G401.6 (cell line): ENCODE measurements around the gene MAML2.
"Not testable (repeated sequence)": the region's sequence is repeated elsewhere in the genome, so short reads cannot be mapped to it uniquely, and the experiment has no call there.

ENCODE experiments used
- FAIRE-seq: peaks from 2 replicates; lab custom pipeline; 2012; peaks lifted over from hg19 to GRCh38; lab: Jason Lieb, UNC

Gene MAML2

DNA sequence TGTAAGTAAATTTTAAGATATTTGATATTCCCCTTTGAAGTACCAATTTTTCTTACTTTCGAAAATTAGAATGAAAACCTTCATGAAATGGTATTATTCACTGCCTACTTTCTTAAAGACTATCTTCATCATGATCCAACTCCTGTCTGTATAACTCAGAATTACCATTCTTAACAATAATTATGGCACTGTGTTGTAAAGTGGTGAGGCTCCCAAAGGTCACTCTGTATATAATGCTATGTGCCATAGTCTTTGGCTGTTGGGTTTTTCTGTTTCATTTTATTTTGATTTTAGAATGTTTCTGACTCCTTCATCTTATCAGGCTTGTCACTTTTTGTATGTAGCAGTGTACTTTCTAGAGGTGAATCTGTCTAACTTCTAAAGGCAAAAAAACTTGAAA is 52.4 kb downstream of the MAML2 start:
- FAIRE-seq = no peak

GRCh38 chr11:96290031-96290430 is 53.0 kb downstream of the MAML2 start:
- FAIRE-seq = no peak

- no peak for FAIRE-seq
Observed at GRCh38 chr11:96288915-96289314, 54.1 kb downstream of the MAML2 start.

DNA sequence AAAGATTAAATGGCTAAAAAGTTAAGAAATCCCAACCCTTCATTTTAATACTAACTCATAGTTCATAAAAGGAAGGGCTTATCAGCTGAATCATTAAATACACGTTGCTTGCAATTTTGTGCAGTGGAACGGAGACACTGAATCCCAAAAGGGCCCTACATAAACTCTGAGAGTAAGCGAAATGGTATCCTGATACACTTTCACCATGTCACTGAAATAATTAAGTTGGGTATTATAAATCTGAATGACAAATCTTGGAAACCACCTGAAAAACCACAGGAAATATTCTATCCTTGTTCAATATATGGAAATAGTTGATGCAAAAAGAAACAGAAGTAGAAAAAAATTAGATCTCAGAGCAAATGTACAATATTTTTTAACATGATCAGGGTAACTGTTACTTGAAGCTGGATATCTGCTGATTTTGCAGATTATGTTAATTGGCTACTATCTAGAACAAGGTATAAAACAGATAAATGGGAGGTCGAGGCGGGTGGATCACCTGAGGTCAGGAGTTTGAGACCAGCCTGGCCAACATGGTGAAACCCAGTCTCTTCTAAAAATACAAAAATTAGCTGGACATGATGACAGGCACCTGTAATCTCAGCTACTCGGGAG is 55.1 kb downstream of the MAML2 start:
- FAIRE-seq = no peak

DNA sequence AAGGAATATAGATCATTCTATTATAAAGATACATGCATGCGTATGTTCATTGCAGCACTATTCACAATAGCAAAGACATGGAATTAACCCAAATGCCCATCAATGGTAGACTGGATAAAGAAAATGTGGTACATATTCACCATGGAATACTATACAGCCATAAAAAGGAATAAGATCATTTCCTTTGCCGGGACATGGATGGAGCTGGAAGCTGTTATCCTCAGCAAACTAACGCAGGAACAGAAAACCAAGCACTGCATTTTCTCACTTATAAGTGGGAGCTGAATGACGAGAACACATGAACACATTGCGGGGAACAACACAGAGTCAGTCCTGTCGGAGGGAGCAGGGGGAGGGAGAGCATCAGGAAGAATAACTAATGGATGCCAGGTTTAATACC is 57.0 kb downstream of the MAML2 start:
- not testable (repeated sequence) for FAIRE-seq

DNA sequence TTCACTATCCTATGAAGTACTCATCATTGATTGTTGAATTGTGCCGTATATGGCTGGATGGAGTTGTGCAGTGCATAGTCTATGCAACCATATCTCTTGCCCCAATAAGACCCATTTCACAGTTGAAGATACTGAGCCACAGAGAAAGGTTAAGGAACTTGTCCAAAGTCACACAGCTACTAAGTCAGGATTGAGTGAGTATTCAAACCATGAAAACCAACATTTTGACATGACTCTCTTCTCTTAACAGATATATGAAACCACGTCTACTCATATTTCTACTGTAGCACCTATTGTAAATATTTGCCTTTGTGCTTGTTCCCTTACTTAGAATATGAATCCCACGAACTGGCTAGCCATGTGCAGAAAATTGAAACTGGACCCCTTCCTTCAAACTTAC is 58.1 kb downstream of the MAML2 start:
- no peak for FAIRE-seq

- FAIRE-seq = no peak
Observed at GRCh38 chr11:96284401-96284800, 58.6 kb downstream of the MAML2 start.

DNA sequence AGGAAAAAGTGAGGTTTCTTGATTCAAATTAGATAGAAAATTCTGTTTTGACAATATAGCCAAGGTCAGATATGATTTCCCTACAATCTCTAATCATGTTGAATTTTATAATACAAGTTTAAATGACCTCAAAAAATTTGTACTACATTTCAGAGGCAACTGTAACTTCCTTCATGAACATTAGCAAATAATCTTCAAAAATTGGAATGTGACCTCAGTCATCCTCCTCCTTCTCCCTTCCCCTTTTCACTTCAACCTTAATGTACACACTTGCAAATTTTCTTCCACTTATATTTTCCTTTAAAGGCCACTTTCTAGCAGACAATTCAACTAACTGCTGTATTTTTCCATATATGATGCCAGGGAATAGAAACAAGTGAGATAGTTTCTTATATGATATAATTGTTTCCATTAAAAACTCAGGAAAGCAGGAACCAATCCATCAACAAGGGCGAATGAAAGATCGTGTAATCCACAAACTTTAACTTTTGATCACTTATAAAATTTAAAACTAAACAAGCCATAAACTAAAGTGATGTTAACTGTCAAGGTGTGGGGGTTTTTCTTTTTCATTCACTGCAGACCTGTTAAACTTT is 60.3 kb downstream of the MAML2 start:
- no peak for FAIRE-seq

GRCh38 chr11:96280444-96280843 is 62.6 kb downstream of the MAML2 start:
- FAIRE-seq = no peak

DNA sequence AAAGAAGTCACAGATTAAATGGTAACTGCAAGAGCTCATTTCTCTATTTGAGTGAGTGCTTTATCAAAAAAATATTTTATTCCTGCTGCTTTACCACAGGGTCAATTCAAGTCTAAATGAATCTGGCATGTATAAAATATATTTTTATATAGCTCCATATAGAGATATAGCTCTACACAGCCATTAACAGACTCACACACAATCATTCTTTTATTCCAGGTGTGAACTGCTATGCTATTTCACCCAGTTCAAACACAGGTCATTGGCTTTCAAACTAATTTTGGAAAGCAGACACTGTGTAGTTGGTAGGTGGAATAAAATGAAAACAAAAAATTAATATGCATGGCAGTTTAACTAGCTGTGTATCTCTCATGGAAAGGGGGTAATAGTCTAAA is 63.1 kb downstream of the MAML2 start:
- no peak for FAIRE-seq

DNA sequence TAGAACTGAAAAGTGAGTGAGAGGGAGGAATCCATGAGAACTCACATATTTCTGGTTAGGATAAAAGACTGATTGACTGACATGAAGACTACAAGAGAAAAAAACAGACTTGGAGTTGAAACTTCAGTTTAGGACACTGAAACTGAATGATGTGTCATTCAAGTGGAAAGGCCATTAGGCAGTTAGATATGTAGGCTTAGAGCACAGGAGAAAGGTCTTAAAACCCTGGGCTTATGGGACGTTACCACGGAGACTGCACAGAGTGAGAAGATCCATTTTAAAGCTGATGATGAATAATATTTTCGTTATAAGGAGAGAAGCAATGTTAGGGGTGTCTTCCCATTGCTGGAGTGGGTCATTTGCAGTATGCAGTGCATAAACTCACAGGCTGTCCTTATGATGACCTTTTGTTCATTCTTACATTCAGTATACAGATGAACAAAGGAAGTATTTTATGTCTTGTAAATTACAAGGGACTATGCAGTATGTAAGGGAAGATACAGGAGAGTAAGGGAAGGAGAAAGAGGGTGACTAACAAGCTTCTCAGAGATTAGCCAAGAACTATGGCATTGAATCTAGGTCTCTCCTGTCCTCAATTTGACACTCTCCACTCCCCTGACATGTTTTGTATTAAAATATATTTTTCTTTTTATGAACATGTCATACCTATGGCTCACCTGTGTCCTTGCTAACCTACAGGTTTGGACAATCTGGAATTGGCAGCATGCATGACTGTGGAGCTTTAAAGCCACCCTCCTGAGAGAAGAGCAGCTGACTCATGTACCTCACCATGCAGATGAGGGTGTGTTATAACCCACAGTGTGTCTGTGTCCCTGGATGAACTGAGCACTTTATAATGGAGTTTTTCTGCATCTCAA is 63.7 kb downstream of the MAML2 start:
- no peak for FAIRE-seq

DNA sequence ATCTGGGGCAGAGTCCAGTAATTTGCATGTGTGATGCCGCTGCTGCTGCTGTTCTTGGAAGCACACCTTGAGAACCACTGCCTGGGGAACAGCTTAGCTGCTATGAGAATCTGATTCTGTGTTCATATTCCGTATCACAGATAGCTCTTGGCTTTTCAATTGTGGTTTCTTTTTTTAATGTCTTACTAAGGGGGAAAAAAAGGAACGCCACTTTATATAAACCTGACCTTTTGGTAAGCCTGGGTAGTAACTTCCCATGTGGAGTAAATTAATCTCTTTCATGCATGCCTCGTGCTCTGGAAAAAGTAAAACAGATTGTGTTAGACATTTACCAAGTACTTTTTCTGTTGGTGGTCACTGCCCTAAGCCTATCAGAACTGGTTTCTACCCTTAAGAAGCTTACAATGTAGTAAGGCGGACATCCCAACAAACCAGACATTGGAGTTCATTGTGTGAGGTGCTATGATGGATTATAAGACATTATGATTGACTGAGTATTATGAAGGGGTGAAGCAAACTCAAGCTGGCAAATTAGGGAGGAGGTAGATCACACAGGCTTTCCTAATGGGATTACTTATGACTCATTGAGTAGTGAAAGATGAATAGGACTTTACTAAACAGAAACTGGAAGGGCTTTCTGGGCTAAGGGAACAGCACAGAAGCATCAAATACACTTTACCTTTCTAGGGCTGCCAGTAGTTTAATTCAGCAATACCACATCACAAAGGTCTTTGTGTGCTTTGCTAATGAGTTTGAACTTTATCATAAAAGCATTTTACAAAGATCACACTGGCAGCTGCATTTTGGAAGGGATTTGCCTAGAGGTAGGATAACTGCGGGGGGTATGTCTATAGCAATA is 64.7 kb downstream of the MAML2 start:
- FAIRE-seq = no peak

DNA sequence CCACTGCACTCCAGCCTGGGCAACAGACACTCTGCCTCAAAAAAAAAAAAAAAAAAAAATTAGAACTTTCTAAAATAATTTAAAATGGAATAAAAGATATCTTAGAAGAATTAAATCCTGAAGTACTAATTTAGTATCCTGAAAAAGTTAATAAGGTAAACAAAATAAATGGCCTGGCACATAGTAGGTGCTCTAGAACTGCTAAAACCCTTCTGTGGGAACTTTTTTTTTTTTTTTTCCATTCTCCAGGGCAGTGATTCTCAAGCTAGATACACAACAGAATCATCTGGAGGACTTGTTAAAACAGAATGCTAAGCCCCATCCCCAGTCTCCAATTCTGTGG is 65.3 kb downstream of the MAML2 start:
- FAIRE-seq = no peak

GRCh38 chr11:96276836-96277235 is 66.2 kb downstream of the MAML2 start:
- no peak for FAIRE-seq

GRCh38 chr11:96275801-96276594 is 67.0 kb downstream of the MAML2 start:
- no peak for FAIRE-seq

- FAIRE-seq = no peak
Observed at GRCh38 chr11:96273507-96273906, 69.5 kb downstream of the MAML2 start.

- FAIRE-seq = no peak
Observed at GRCh38 chr11:96272529-96273222, 70.3 kb downstream of the MAML2 start.

DNA sequence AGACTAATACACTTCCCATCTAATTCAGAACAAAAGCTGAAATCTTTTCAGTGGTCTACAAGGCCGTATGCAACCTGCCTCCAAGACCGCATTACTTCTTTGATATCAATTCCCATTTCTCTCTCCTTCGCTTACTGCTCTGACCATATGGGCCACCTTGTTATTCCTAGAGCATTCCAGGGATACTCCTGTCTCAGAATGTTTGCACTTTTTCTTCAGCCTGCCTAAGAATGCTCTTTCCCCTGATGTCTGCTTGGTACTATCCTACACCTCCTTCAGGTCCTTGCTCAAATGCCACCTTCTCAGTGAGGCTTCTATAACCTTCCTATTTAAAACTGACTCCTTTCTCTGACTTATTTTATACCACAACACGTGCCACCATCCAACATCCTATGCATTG is 71.2 kb downstream of the MAML2 start:
- FAIRE-seq = no peak

DNA sequence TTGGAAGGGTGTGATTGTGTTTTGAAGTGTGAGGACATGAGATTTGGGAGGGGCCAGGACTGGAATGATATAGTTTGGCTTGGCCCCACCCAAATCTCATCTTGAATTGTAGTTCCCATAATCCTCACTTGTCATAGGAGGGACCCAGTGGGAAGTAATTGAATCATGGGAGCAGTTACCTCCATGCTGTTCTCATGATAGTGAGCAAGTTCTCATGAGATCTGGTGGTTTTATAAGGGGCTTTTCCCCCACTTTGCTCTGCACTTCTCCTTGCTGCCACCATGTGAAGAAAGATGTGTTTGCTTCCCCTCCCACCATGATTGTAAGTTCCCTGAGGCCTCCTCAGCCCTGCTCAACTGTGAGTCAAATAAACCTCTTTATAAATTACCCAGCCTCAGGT is 71.6 kb downstream of the MAML2 start:
- FAIRE-seq = not testable (repeated sequence)

- FAIRE-seq = not testable (repeated sequence)
Observed at GRCh38 chr11:96268527-96268926, 74.5 kb downstream of the MAML2 start.

GRCh38 chr11:96267496-96268032 is 75.4 kb downstream of the MAML2 start:
- no peak for FAIRE-seq
